WERI-Rb-1 (cell line): ENCODE measurements around the gene ENSA.

ENCODE experiments used
- DNase-seq: peaks from one replicate; pipeline ENCODE4 v3.0.0-alpha.2; 2020
- H3K27ac ChIP-seq: fragments of 250-450 bp; sonication (Bioruptor Pico); 2 replicates; pipeline ENCODE4 v1.5.1; 2020; ENCODE audit warnings: mild to moderate bottlenecking, moderate library complexity
- H3K27me3 ChIP-seq: fragments of 250-450 bp; sonication (Bioruptor Pico); 2 replicates; pipeline ENCODE4 v1.5.1; 2021; ENCODE audit warnings: mild to moderate bottlenecking, low read depth, moderate library complexity; ENCODE audit not compliant: insufficient read depth, severe bottlenecking
- H3K36me3 ChIP-seq: fragments of 250-450 bp; sonication (Bioruptor Pico); 2 replicates; pipeline ENCODE4 v1.5.1; 2020; ENCODE audit warnings: mild to moderate bottlenecking, moderate library complexity
- H3K4me3 ChIP-seq: 2 replicates; pipeline ENCODE4 v1.5.1; 2011; ENCODE audit warnings: low read depth, mild to moderate bottlenecking, control low read depth, low read length
- H3K9me3 ChIP-seq: fragments of 250-450 bp; sonication (Bioruptor Pico); 2 replicates; pipeline ENCODE4 v1.5.1; 2021; ENCODE audit warnings: mild to moderate bottlenecking, moderate library complexity; ENCODE audit not compliant: severe bottlenecking
- CTCF ChIP-seq: IDR thresholded peaks from 2 replicates; pipeline ENCODE4 v1.5.1; 2011; ENCODE audit warnings: low read depth, mild to moderate bottlenecking, control low read depth, inconsistent platforms, low read length

Gene ENSA

DNA sequence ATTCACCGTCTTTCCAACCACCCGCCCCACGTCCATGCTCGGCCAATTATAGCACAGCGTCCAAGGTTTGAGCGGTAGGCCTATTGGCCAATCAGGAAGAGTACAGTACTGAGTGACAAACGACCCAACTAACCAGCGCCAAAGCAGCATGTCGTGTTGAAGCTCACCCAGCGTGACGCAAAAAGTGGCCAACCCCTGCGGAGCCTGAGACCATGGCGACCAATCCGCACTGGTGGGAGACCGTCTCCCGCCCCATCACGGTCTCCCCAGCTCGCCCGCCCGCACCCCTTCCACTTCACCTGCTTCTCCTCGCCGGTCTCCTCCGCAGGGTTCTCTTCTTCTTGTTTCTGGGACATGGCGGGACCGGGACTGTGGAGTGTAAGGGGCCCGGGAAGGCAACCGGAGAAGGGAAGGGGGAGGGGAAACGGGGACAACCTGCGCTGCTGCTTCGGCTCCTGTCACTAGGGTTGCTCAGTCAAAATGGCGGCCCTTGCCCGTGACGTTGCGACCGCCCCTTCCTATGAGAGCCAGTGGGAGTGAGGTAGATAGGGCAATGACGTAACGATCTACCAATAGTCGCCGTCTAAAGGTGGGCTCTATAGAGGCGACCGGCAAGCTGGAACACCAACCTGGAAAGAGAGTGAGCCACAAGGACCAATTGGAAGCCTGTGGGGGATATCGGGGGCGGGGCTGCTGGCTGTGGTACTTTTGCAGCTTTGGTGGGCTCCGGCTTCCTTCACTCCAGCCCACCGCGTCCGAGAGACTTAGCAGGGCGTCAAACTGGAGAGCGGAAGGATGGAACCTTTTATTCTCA, at the start of gene ENSA:
TSS of gene ENSA (minus strand) at position 498 of the 814 bp plus-strand sequence. CDS start at position 356, 142 bp downstream.
- Histone ChIP-seq H3K9me3 (no peaks in the 10 kb centered on the region), H3K27ac (peak within 1 kb of the TSS; percentile 98), H3K27me3 (no peaks in the 10 kb centered on the region), H3K36me3 (peaks cover 38% of the 10 kb centered on the region), H3K4me3 (peak within 1 kb of the TSS; percentile 77)
- peak; percentile 100 for DNase-seq
- no peak for TF ChIP-seq CTCF

GRCh38 chr1:150678988-150679387, 49.6 kb upstream of the ENSA start:
- Histone ChIP-seq H3K27ac (no peak overlapping the region), H3K9me3 (no peaks in the 10 kb centered on the region), H3K4me3 (no peak overlapping the region), H3K27me3 (no peaks in the 10 kb centered on the region), H3K36me3 (peaks cover 35% of the 10 kb centered on the region)
- DNase-seq: no peak
- no peak for TF ChIP-seq CTCF

DNA sequence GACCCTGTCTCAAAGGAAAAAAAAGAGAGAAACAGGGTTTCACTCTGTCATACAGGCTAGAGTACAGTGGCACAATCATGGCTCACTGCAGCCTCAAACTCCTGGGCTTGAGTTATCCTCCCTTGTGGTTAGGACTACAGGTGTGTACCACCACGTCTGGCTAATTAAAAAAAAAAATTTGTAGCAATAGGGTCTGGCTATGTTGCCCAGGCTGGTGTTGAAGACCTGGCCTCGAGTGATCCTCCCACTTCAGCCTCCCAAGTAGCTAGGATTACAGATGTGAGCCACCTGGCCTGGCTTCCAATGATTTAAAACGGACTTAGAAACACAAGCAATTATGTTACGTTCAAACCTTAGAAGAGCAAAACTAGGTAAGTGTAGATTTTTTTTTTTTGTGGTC, 45.5 kb upstream of the ENSA start:
- no peaks in the 10 kb centered on the region for H3K27me3 ChIP-seq
- H3K4me3 ChIP-seq: no peak overlapping the region
- peaks cover 17% of the 10 kb centered on the region for H3K36me3 ChIP-seq
- no peak for DNase-seq
- no peaks in the 10 kb centered on the region for H3K9me3 ChIP-seq
- TF ChIP-seq CTCF: no peak
- no peak overlapping the region for H3K27ac ChIP-seq

GRCh38 chr1:150663321-150663720, 33.9 kb upstream of the ENSA start:
- no peak overlapping the region for H3K27ac ChIP-seq
- TF ChIP-seq CTCF: no peak
- H3K36me3 ChIP-seq: peaks cover 41% of the 10 kb centered on the region
- no peak for DNase-seq
- H3K27me3 ChIP-seq: no peaks in the 10 kb centered on the region
- H3K4me3 ChIP-seq: no peak overlapping the region
- H3K9me3 ChIP-seq: no peaks in the 10 kb centered on the region

DNA sequence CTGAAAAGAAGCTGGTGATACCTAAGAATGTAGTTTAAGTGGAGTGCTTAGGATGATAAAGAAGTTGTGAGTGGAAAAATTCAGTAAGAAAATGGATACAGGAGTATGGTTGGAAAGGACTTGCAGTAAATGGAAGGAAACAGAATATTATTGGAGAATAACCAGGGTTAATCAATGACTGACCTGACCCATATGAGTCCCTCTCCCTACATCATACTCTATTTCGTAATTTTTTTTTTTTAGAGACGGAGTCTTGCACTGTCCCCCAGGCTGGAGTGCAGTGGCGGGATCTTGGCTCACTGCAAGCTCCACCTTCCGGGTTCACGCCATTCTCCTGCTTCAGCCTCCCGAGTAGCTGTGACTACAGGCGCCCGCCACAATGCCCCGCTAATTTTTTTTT, 33.4 kb upstream of the ENSA start:
- H3K36me3 ChIP-seq: peaks cover 41% of the 10 kb centered on the region

More for the DNA sequence above, 33.4 kb upstream of the ENSA start:
- Histone ChIP-seq H3K9me3 (no peaks in the 10 kb centered on the region), H3K27ac (no peak overlapping the region), H3K27me3 (no peaks in the 10 kb centered on the region), H3K4me3 (no peak overlapping the region)
- no peak for DNase-seq
- no peak for TF ChIP-seq CTCF
